H1 (cell line): ENCODE data around the gene CSRP3. TPM values are rescaled to one million over a fixed set of nuclear protein-coding genes. Genes with fewer than 3 reads are reported as not detected.

Experiments
- CTCF ChIA-PET: fragments of 300-600 bp; sonication (Branson Sonifier 250); formaldehyde crosslinking; loops from one replicate; lab custom pipeline; 2021; ENCODE audit not compliant: partially characterized antibody; lab: Charles Lee
- POLR2A ChIA-PET: fragments of 300-600 bp; sonication (Branson Sonifier 250); formaldehyde crosslinking; loops from one replicate; lab custom pipeline; 2021; ENCODE audit warnings: inconsistent platforms; ENCODE audit not compliant: partially characterized antibody; lab: Charles Lee
- DNase-seq, 2 experiments: peaks; one replicate each; pipeline versions ENCODE4 v3.0.0 to v3.0.0-alpha.2; 2010 to 2022; ENCODE audit warnings: low spot score in 2 of 2, low read depth in 1 of 2, mixed read lengths in 1 of 2
- FAIRE-seq: peaks from 2 replicates; lab custom pipeline; 2011; peaks lifted over from hg19 to GRCh38; lab: Jason Lieb, UNC
- H2AFZ ChIP-seq: 2 replicates; pipeline ENCODE4 v1.8.1; 2012; ENCODE audit warnings: low read length, inconsistent platforms
- H2AK5ac ChIP-seq: 2 replicates; pipeline ENCODE4 v1.6.1; 2013; ENCODE audit warnings: low read depth, low read length
- H2BK120ac ChIP-seq: replicated peaks from 2 replicates; pipeline ENCODE3; 2013; ENCODE audit warnings: low read depth, low read length, inconsistent platforms
- H2BK12ac ChIP-seq: 2 replicates; pipeline ENCODE4 v1.6.1; 2013; ENCODE audit warnings: low read depth, low read length
- H2BK15ac ChIP-seq: 2 replicates; pipeline ENCODE4 v1.6.1; 2013; ENCODE audit warnings: low read length
- H2BK20ac ChIP-seq: 2 replicates; pipeline ENCODE4 v1.6.1; 2013; ENCODE audit warnings: low read length
- H2BK5ac ChIP-seq: 2 replicates; pipeline ENCODE4 v1.6.1; 2013; ENCODE audit warnings: low read depth, low read length
- H3K14ac ChIP-seq: 2 replicates; pipeline ENCODE4 v1.6.1; 2013; ENCODE audit warnings: inconsistent platforms; ENCODE audit not compliant: insufficient read length
- H3K18ac ChIP-seq: 2 replicates; pipeline ENCODE4 v1.6.1; 2013; ENCODE audit warnings: low read length; ENCODE audit errors: extremely low read depth
- H3K23ac ChIP-seq: 2 replicates; pipeline ENCODE4 v1.6.1; 2013; ENCODE audit warnings: inconsistent platforms; ENCODE audit not compliant: insufficient read length
- H3K23me2 ChIP-seq: 2 replicates; pipeline ENCODE4 v1.6.1; 2013; ENCODE audit warnings: low read depth, low read length
- H3K27ac ChIP-seq: 2 replicates; pipeline ENCODE4 v1.6.1; 2011; ENCODE audit warnings: low read depth, low read length, inconsistent platforms
- H3K27me3 ChIP-seq, 4 experiments: replicated peaks in 1 of 4; 1 replicate in 1 of 4; 2 replicates in 3 of 4; pipeline versions ENCODE4 v1.6.1 to v1.8.1; 2011 to 2013; ENCODE audit warnings: low read length in 3 of 4, mild to moderate bottlenecking in 3 of 4, inconsistent platforms in 2 of 4, mixed read lengths in 2 of 4, moderate library complexity in 1 of 4; ENCODE audit not compliant: control insufficient read depth in 3 of 4, insufficient read depth in 3 of 4; ENCODE audit errors: extremely low read depth in 1 of 4
- H3K36me3 ChIP-seq, 4 experiments: 2 replicates each; pipeline versions ENCODE4 v1.6.1 to v1.8.1; 2011 to 2013; ENCODE audit warnings: mild to moderate bottlenecking in 4 of 4, low read length in 3 of 4, moderate library complexity in 2 of 4, control low read depth in 1 of 4, inconsistent platforms in 1 of 4; ENCODE audit not compliant: insufficient read depth in 4 of 4, control insufficient read depth in 2 of 4
- H3K4ac ChIP-seq: replicated peaks from 2 replicates; pipeline ENCODE3; 2013; ENCODE audit warnings: low read length, low read depth, mixed read lengths, inconsistent platforms; ENCODE audit not compliant: insufficient read length
- H3K4me1 ChIP-seq, 4 experiments: replicated peaks in 1 of 4; 1 replicate in 1 of 4; 2 replicates in 3 of 4; pipeline versions ENCODE4 v1.6.1 to v1.8.1; 2011 to 2013; ENCODE audit warnings: low read length in 3 of 4, inconsistent platforms in 2 of 4, mixed read lengths in 1 of 4; ENCODE audit not compliant: insufficient read depth in 4 of 4, control insufficient read depth in 3 of 4
- H3K4me2 ChIP-seq, 2 experiments: 2 replicates each; pipeline versions ENCODE4 v1.6.1 to v1.8.1; 2011 to 2013; ENCODE audit warnings: low read depth in 2 of 2, low read length in 2 of 2, control low read depth in 1 of 2, inconsistent platforms in 1 of 2, mild to moderate bottlenecking in 1 of 2; ENCODE audit not compliant: insufficient read depth in 1 of 2
- H3K4me3 ChIP-seq, 4 experiments: fragments of 200-600, 300-600 bp in 1 of 4; sonication (generic), shearing (Covaris generic), sonication (Bioruptor Twin) in 1 of 4; 2 replicates each; pipeline versions ENCODE4 v1.5.1 to v1.8.1; 2011 to 2016; ENCODE audit warnings: low read length in 4 of 4, low read depth in 3 of 4, control low read depth in 2 of 4, inconsistent platforms in 2 of 4, mild to moderate bottlenecking in 2 of 4, mixed read lengths in 1 of 4, moderate library complexity in 1 of 4; ENCODE audit not compliant: insufficient read depth in 2 of 4; ENCODE audit errors: extremely low read depth in 1 of 4
- H3K56ac ChIP-seq: replicated peaks from 2 replicates; pipeline ENCODE3; 2013; ENCODE audit warnings: low read depth, mild to moderate bottlenecking, mixed read lengths, low read length, inconsistent platforms; ENCODE audit not compliant: insufficient read length
- H3K79me1 ChIP-seq: 2 replicates; pipeline ENCODE4 v1.6.1; 2013; ENCODE audit warnings: low read depth, low read length, control low read depth
- H3K79me2 ChIP-seq, 2 experiments: 2 replicates each; pipeline versions ENCODE4 v1.6.1 to v1.8.1; 2012 to 2013; ENCODE audit warnings: low read length in 2 of 2, mild to moderate bottlenecking in 2 of 2, inconsistent platforms in 1 of 2; ENCODE audit not compliant: insufficient read depth in 2 of 2, control insufficient read depth in 1 of 2
- H3K9ac ChIP-seq, 4 experiments: replicated peaks in 1 of 4; 1 replicate in 1 of 4; 2 replicates in 3 of 4; pipeline versions ENCODE4 v1.6.1 to v1.8.1; 2011 to 2013; ENCODE audit warnings: low read depth in 3 of 4, low read length in 3 of 4, control low read depth in 2 of 4, mild to moderate bottlenecking in 2 of 4, moderate library complexity in 2 of 4, inconsistent platforms in 1 of 4; ENCODE audit errors: extremely low read depth in 1 of 4
- H3K9me3 ChIP-seq, 2 experiments: 2 replicates each; pipeline versions ENCODE4 v1.6.1 to v1.8.1; 2012 to 2013; ENCODE audit warnings: mild to moderate bottlenecking in 2 of 2, moderate library complexity in 2 of 2, control low read depth in 1 of 2, inconsistent platforms in 1 of 2, low read depth in 1 of 2, low read length in 1 of 2, mixed read lengths in 1 of 2; ENCODE audit not compliant: insufficient read depth in 2 of 2
- H4K20me1 ChIP-seq, 2 experiments: replicated peaks in 1 of 2; 2 replicates each; pipeline versions ENCODE3 to v1.8.1; 2011 to 2013; ENCODE audit warnings: inconsistent platforms in 2 of 2, low read length in 2 of 2, mild to moderate bottlenecking in 1 of 2; ENCODE audit not compliant: insufficient read depth in 2 of 2, control insufficient read depth in 1 of 2
- H4K5ac ChIP-seq: 2 replicates; pipeline ENCODE4 v1.6.1; 2013; ENCODE audit warnings: low read length, low read depth, mixed read lengths, inconsistent platforms; ENCODE audit not compliant: insufficient read length
- H4K8ac ChIP-seq: 2 replicates; pipeline ENCODE4 v1.8.0; 2013; ENCODE audit warnings: mild to moderate bottlenecking, moderate library complexity, low read length, inconsistent platforms; ENCODE audit not compliant: insufficient read depth; ENCODE audit errors: extremely low read depth
- H4K91ac ChIP-seq: replicated peaks from 2 replicates; pipeline ENCODE3; 2013; ENCODE audit warnings: low read length, mixed read lengths, inconsistent platforms; ENCODE audit not compliant: insufficient read length
- CBX5 ChIP-seq: fragments of 300-800, 300-1000 bp; sonication (generic); IDR thresholded peaks from 2 replicates; pipeline ENCODE4 v1.7.1; 2016; ENCODE audit warnings: antibody characterized with exemption, low read length, low read depth
- CHD1 ChIP-seq: IDR thresholded peaks from 2 replicates; pipeline ENCODE4 v1.6.1; 2012; ENCODE audit warnings: low read depth, low read length, improper control_type of control experiment
- EP300 ChIP-seq, 2 experiments: IDR thresholded peaks; 1 replicate in 1 of 2; 2 replicates in 1 of 2; pipeline ENCODE4 v1.6.1; 2011 to 2012; ENCODE audit warnings: low read depth in 2 of 2, low read length in 2 of 2, mild to moderate bottlenecking in 2 of 2, borderline replicate concordance in 1 of 2, inconsistent platforms in 1 of 2, moderate library complexity in 1 of 2
- GABPA ChIP-seq: IDR thresholded peaks from 2 replicates; pipeline ENCODE4 v1.6.1; 2011; ENCODE audit warnings: mild to moderate bottlenecking, low read length, moderate library complexity, borderline replicate concordance; ENCODE audit not compliant: insufficient read depth
- HDAC6 ChIP-seq: IDR thresholded peaks from one replicate; pipeline ENCODE4 v1.7.1; 2012; ENCODE audit warnings: low read depth, mild to moderate bottlenecking, inconsistent platforms, low read length, moderate library complexity
- KDM4A ChIP-seq: IDR thresholded peaks from one replicate; pipeline ENCODE4 v1.7.1; 2012; ENCODE audit warnings: low read depth, mild to moderate bottlenecking, moderate library complexity, low read length, inconsistent platforms; ENCODE audit not compliant: severe bottlenecking
- NANOG ChIP-seq: IDR thresholded peaks from 2 replicates; pipeline ENCODE4 v1.6.1; 2011; ENCODE audit warnings: low read length, low read depth, mild to moderate bottlenecking, inconsistent platforms; ENCODE audit not compliant: insufficient read depth, poor library complexity, severe bottlenecking
- POLR2A ChIP-seq, 2 experiments: IDR thresholded peaks; 1 replicate in 1 of 2; 2 replicates in 1 of 2; pipeline ENCODE4 v1.6.1; 2011; ENCODE audit warnings: low read depth in 2 of 2, low read length in 2 of 2, mild to moderate bottlenecking in 2 of 2; ENCODE audit errors: control extremely low read depth in 1 of 2
- SIN3A ChIP-seq, 2 experiments: IDR thresholded peaks in 1 of 2; conservative IDR thresholded peaks in 1 of 2; 2 replicates each; pipeline ENCODE4 v1.6.1; 2011 to 2012; ENCODE audit warnings: low read length in 2 of 2, improper control_type of control experiment in 1 of 2, low read depth in 1 of 2, mild to moderate bottlenecking in 1 of 2
- SP1 ChIP-seq: IDR thresholded peaks from 2 replicates; pipeline ENCODE4 v1.6.1; 2011; ENCODE audit warnings: low read depth, low read length
- SP4 ChIP-seq: IDR thresholded peaks from 2 replicates; pipeline ENCODE4 v1.6.1; 2012; ENCODE audit warnings: low read length, inconsistent platforms
- SUZ12 ChIP-seq: fragments of 200-600 bp; sonication (generic); IDR thresholded peaks from 2 replicates; pipeline ENCODE4 v1.6.1; 2012; ENCODE audit warnings: mild to moderate bottlenecking, inconsistent platforms, low read length, moderate library complexity, mixed read lengths
- TCF12 ChIP-seq: IDR thresholded peaks from 2 replicates; pipeline ENCODE4 v1.6.1; 2011; ENCODE audit warnings: low read depth, mild to moderate bottlenecking, low read length
- YY1 ChIP-seq: IDR thresholded peaks from 2 replicates; pipeline ENCODE4 v1.6.1; 2011; ENCODE audit warnings: low read depth, mild to moderate bottlenecking, low read length
- WGBS, 2 experiments: shearing (Covaris generic) in 1 of 2; methylation state at CpG; one replicate each; pipeline versions ENCODE4 v1.1.6 to v1.1.7; 2013 to 2015; ENCODE audit warnings: low lambda C conversion rate in 2 of 2, mixed read lengths in 2 of 2, inconsistent platforms in 1 of 2, low coverage in 1 of 2, missing lambda C conversion rate in 1 of 2; ENCODE audit not compliant: insufficient replicate concordance in 2 of 2, insufficient coverage in 1 of 2, insufficient read length in 1 of 2; ENCODE audit errors: extremely low coverage in 1 of 2, missing lambda C conversion rate in 1 of 2; 5-methylcytosine and 5-hydroxymethylcytosine counted together
- polyA plus RNA-seq, 7 experiments: library from polyadenylated mRNA; depleted of rRNA in 3 of 7; stranded (reverse) in 5 of 7; unstranded in 2 of 7; fragments of >200 nt in 5 of 7; fragments of 200-250 nt in 2 of 7; gene quantifications; 1 replicate in 5 of 7; 2 replicates in 1 of 7; 4 replicates in 1 of 7; pipeline versions ENCODE4 v1.2.1 to v1.2.3, GENCODE V29; 2011 to 2013; ENCODE audit warnings: missing spikeins in 2 of 7, mixed read lengths in 2 of 7
- total RNA-seq: library from RNA; stranded (reverse); fragmentation: NEBNext Ultra II Directional; extraction: Animal tissue kit (Norgen Biotek cat#: 25700); gene quantifications from 2 replicates; pipeline ENCODE4 v1.2.1, GENCODE V29; 2021

Gene CSRP3
- total and polyA plus RNA-seq, 2 of the 8 experiments (the other 6 are each of a cell fraction or from before 2014, with no cell fraction given): not detected

GRCh38 chr11:19246816-19247215 lies 45.0 kb upstream of the CSRP3 start:
- no peak overlapping the region for H2AFZ ChIP-seq
- peaks cover 0 to 3% of the 10 kb centered on the region in 2 experiments; a peak in 1 of 4 replicates for H3K9me3 ChIP-seq
- no peaks in the 10 kb centered on the region for H3K36me3 ChIP-seq
- H3K79me2 ChIP-seq: no peaks in the 10 kb centered on the region
- H2BK15ac ChIP-seq: no peak overlapping the region
- H2AK5ac ChIP-seq: no peak overlapping the region
- no peaks in the 10 kb centered on the region for H3K79me1 ChIP-seq
- no peak overlapping the region for H3K23ac ChIP-seq
- 71% methylated on average over 1 of the region's 1 CpG; no CpG with 5 or more reads in 1 of the 2 experiments for WGBS, 2 experiments
- H4K91ac ChIP-seq: no peak overlapping the region
- H3K27me3 ChIP-seq: peaks cover 9 to 27% (median 20%) of the 10 kb centered on the region in 4 experiments
- H3K9ac ChIP-seq: no peak overlapping the region
- H2BK5ac ChIP-seq: no peak overlapping the region
- no peak overlapping the region for H3K4ac ChIP-seq
- H4K5ac ChIP-seq: no peak overlapping the region
- no peak overlapping the region for H2BK120ac ChIP-seq
- H3K23me2 ChIP-seq: peaks cover 9% of the 10 kb centered on the region
- H3K4me1 ChIP-seq: peaks cover 0 to 7% (median 3%) of the 10 kb centered on the region in 4 experiments; a peak in 3 of 7 replicates
- H3K18ac ChIP-seq: no peak overlapping the region
- no peak overlapping the region for H2BK12ac ChIP-seq
- H3K4me2 ChIP-seq: no peak overlapping the region
- DNase-seq (no peak), FAIRE-seq (no peak)
- H4K8ac ChIP-seq: no peak overlapping the region
- no peak overlapping the region for H3K27ac ChIP-seq
- CTCF ChIA-PET: interaction anchor here (1.7 to 3.4 kb wide), 2 partner anchors 10 to 13 kb away, joined by 8 to 10 read pairs; no protein-coding TSS in a partner anchor
- POLR2A ChIA-PET: no interaction called here
- H3K4me3 ChIP-seq: no peak overlapping the region
- H4K20me1 ChIP-seq: no peaks in the 10 kb centered on the region
- H2BK20ac ChIP-seq: no peak overlapping the region
- H3K14ac ChIP-seq: no peak overlapping the region
- no peak overlapping the region for H3K56ac ChIP-seq
- TF ChIP-seq CHD1 (no peak), SUZ12 (no peak), POLR2A (IDR thresholded peaks at IDR 0.05; ENCODE audit: control extremely low read depth in 1 of 2, low read depth in 2 of 2, low read length in 2 of 2) (no peak), CBX5 (no peak), NANOG (no peak), EP300 (IDR thresholded peaks at IDR 0.05; ENCODE audit: borderline replicate concordance in 1 of 2, low read depth in 2 of 2, low read length in 2 of 2) (no peak), SP1 (no peak), GABPA (no peak), SP4 (no peak), SIN3A (conservative IDR thresholded peaks at IDR 0.05 in 1 of 2, IDR thresholded peaks at IDR 0.05 in 1 of 2; ENCODE audit: low read depth in 1 of 2, low read length in 2 of 2) (no peak), YY1 (no peak), TCF12 (no peak), KDM4A (no peak), HDAC6 (no peak)
